K562 (cell line): Measurements from ENCODE around the gene GGCT. TPM values are rescaled to one million over a fixed set of nuclear protein-coding genes. Genes with fewer than 3 reads are reported as not detected.

ENCODE experiments used
- ARID3B ChIP-seq: fragments of 250-450 bp; sonication (Bioruptor Pico); IDR thresholded peaks from 2 replicates; pipeline ENCODE4 v1.4.0; 2020; ENCODE audit warnings: borderline replicate concordance
- HMGXB4 ChIP-seq: sonication (generic); formaldehyde crosslinking; IDR thresholded peaks from 2 replicates; pipeline ENCODE4 v1.8.1; 2023; ENCODE audit warnings: mild to moderate bottlenecking, missing genetic modification reagents
- HNRNPL ChIP-seq: fragments of 200-400 bp; formaldehyde crosslinking; IDR thresholded peaks from 2 replicates; pipeline ENCODE4 v1.6.1; 2017; ENCODE audit warnings: low read depth, mild to moderate bottlenecking, low read length
- ILK ChIP-seq: fragments of 450-650 bp; IDR thresholded peaks from 2 replicates; pipeline ENCODE4 v1.6.1; 2016; ENCODE audit warnings: missing genetic modification characterization, low read depth, mild to moderate bottlenecking, missing compliant biosample characterization, moderate library complexity, borderline replicate concordance
- LARP7 ChIP-seq: fragments of 450-650 bp; IDR thresholded peaks from 2 replicates; pipeline ENCODE4 v1.6.1; 2016
- NFE2L1 ChIP-seq: fragments of 450-650 bp; IDR thresholded peaks from 2 replicates; pipeline ENCODE4 v1.6.1; 2016; ENCODE audit warnings: missing genetic modification characterization, low read depth, mild to moderate bottlenecking, missing compliant biosample characterization, moderate library complexity, borderline replicate concordance
- NFYB ChIP-seq: IDR thresholded peaks from 2 replicates; pipeline ENCODE4 v1.6.1; 2011; ENCODE audit warnings: mild to moderate bottlenecking, moderate library complexity; ENCODE audit not compliant: insufficient read length; ENCODE audit errors: extremely low read depth
- NR4A1 ChIP-seq, 2 experiments: fragments of 250-450 bp in 1 of 2; fragments of 450-650 bp in 1 of 2; sonication (Bioruptor Pico) in 1 of 2; IDR thresholded peaks; 2 replicates each; pipeline versions ENCODE4 v1.4.0 to v1.6.1; 2016 to 2020; ENCODE audit warnings: mild to moderate bottlenecking in 2 of 2, missing compliant biosample characterization in 1 of 2, missing genetic modification characterization in 1 of 2, moderate library complexity in 1 of 2
- POLR2G ChIP-seq: fragments of 200-400 bp; formaldehyde crosslinking; IDR thresholded peaks from 2 replicates; pipeline ENCODE4 v1.6.1; 2017; ENCODE audit warnings: low read depth, mild to moderate bottlenecking, antibody characterized with exemption, low read length, moderate library complexity
- SMAD3 ChIP-seq: fragments of 450-650 bp; formaldehyde crosslinking; conservative IDR thresholded peaks from 2 replicates; pipeline ENCODE4 v1.4.0; 2020; ENCODE audit warnings: mild to moderate bottlenecking
- SMARCA5 ChIP-seq: fragments of 450-650 bp; IDR thresholded peaks from 2 replicates; pipeline ENCODE4 v1.6.1; 2016
- SMARCC2 ChIP-seq: fragments of 450-650 bp; IDR thresholded peaks from 2 replicates; pipeline ENCODE4 v1.6.1; 2017; ENCODE audit warnings: antibody characterized with exemption, moderate library complexity, mild to moderate bottlenecking, low read depth
- STAG1 ChIP-seq: sonication (generic); formaldehyde crosslinking; IDR thresholded peaks from 2 replicates; pipeline ENCODE4 v1.5.0; 2020; ENCODE audit warnings: missing genetic modification reagents, borderline replicate concordance
- TAF15 ChIP-seq: fragments of 200-400 bp; formaldehyde crosslinking; IDR thresholded peaks from 2 replicates; pipeline ENCODE4 v1.6.1; 2017; ENCODE audit warnings: mild to moderate bottlenecking, low read depth, low read length, moderate library complexity
- ZNF140 ChIP-seq: fragments of 250-450 bp; sonication (Bioruptor Pico); IDR thresholded peaks from 2 replicates; pipeline ENCODE4 v1.8.0; 2021; ENCODE audit warnings: moderate library complexity, mild to moderate bottlenecking, inconsistent platforms
- ZNF23 ChIP-seq: fragments of 250-450 bp; sonication (Bioruptor Pico); IDR thresholded peaks from 2 replicates; pipeline ENCODE4 v1.4.0; 2020; ENCODE audit warnings: mild to moderate bottlenecking
- polyA plus RNA-seq, 8 experiments: library from polyadenylated mRNA; depleted of rRNA in 4 of 8; stranded (reverse) in 5 of 8; unstranded in 3 of 8; fragments of >200 nt; fragmentation: Nextera tagmentation in 2 of 8; fragmentation: Illumina TruSeq in 1 of 8; extraction: Ambion mirVana in 2 of 8; extraction: Trizol in 1 of 8; gene quantifications; 2 replicates each; pipeline versions ENCODE4 v1.2.1 to v1.2.3, GENCODE V29; 2011 to 2014; ENCODE audit warnings: inconsistent platforms in 1 of 8, missing spikeins in 1 of 8
- total RNA-seq, 7 experiments: library from RNA; depleted of rRNA in 6 of 7; stranded (reverse); fragments of >200 nt in 6 of 7; fragmentation: Illumina TruSeq in 2 of 7; extraction: Trizol in 2 of 7; gene quantifications; 2 replicates each; pipeline versions ENCODE4 v1.2.1 to v1.2.3, GENCODE V29; 2011 to 2021; ENCODE audit warnings: low replicate concordance in 1 of 7
- TF ChIP-seq, protein P1 (sequence below): fragments of 250-450 bp; sonication (Bioruptor Pico); IDR thresholded peaks from 2 replicates; pipeline ENCODE4 v1.5.0; 2021; ENCODE audit warnings: mild to moderate bottlenecking, borderline replicate concordance
- TF ChIP-seq, protein P2 (sequence below): fragments of 250-450 bp; sonication (Bioruptor Pico); IDR thresholded peaks from 2 replicates; pipeline ENCODE4 v1.6.1; 2021; ENCODE audit warnings: mild to moderate bottlenecking

GGCT gene
- total and polyA plus RNA-seq, 9 of the 15 experiments (the other 6 are each of a cell fraction or from before 2014, with no cell fraction given), result 79.0 to 349 (median 136) TPM

- no peak for TF ChIP-seq ARID3B (CRISPR knock-in tag)
- TF ChIP-seq, protein P1, sequence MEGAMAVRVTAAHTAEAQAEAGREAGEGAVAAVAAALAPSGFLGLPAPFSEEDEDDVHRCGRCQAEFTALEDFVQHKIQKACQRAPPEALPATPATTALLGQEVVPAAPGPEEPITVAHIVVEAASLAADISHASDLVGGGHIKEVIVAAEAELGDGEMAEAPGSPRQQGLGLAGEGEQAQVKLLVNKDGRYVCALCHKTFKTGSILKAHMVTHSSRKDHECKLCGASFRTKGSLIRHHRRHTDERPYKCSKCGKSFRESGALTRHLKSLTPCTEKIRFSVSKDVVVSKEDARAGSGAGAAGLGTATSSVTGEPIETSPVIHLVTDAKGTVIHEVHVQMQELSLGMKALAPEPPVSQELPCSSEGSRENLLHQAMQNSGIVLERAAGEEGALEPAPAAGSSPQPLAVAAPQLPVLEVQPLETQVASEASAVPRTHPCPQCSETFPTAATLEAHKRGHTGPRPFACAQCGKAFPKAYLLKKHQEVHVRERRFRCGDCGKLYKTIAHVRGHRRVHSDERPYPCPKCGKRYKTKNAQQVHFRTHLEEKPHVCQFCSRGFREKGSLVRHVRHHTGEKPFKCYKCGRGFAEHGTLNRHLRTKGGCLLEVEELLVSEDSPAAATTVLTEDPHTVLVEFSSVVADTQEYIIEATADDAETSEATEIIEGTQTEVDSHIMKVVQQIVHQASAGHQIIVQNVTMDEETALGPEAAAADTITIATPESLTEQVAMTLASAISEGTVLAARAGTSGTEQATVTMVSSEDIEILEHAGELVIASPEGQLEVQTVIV (CRISPR knock-in tag), result no peak
- no peak for TF ChIP-seq ZNF23
- no peak for TF ChIP-seq SMAD3 (CRISPR knock-in tag)
- no peak for TF ChIP-seq NFYB
- TF ChIP-seq POLR2G, result peak; percentile 96
- peak; percentile 30; the same call in 1 of the 2 replicates for TF ChIP-seq HMGXB4
- TF ChIP-seq HNRNPL, result peak; percentile 67; the same call in 1 of the 2 replicates
- TF ChIP-seq NFE2L1, result no peak
- no peak for TF ChIP-seq STAG1 (CRISPR knock-in tag)
- TF ChIP-seq, protein P2, sequence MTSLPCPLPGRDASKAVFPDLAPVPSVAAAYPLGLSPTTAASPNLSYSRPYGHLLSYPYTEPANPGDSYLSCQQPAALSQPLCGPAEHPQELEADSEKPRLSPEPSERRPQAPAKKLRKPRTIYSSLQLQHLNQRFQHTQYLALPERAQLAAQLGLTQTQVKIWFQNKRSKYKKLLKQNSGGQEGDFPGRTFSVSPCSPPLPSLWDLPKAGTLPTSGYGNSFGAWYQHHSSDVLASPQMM, result no peak
- TF ChIP-seq LARP7, result no peak
- no peak for TF ChIP-seq ILK
- TF ChIP-seq NR4A1 (CRISPR knock-in tag; IDR thresholded peaks at IDR 0.05), result no peak
- no peak for TF ChIP-seq NR4A1 (tag; IDR thresholded peaks at IDR 0.05)
- TF ChIP-seq ZNF140, result no peak
- no peak for TF ChIP-seq TAF15
- no peak for TF ChIP-seq SMARCA5
- TF ChIP-seq SMARCC2, result no peak
These were observed 26.1 kb downstream of the GGCT start, which contains the start of gene NOD1 (continued) for GRCh38 chr7:30478349-30479201.
